Umbilical cord (tissue), 2 donors: Measurements from ENCODE around the gene B4GAT1. TPM values are rescaled to one million over a fixed set of nuclear protein-coding genes. Genes with fewer than 3 reads are reported as not detected.
"Not testable (repeated sequence)": the region's sequence is repeated elsewhere in the genome, so short reads cannot be mapped to it uniquely, and the experiment has no call there.

Experiments
- DNase-seq: peaks from one replicate; pipeline ENCODE4 v3.0.0-alpha.2; 2015; ENCODE audit warnings: low spot score
- total RNA-seq: library from RNA; depleted of rRNA; stranded (reverse); fragments of >200 nt; gene quantifications from one replicate; pipeline ENCODE4 v1.2.3, GENCODE V29; 2014; ENCODE audit warnings: low replicate concordance; ENCODE audit not compliant: insufficient read depth

Gene B4GAT1
- total RNA-seq, 1 donor from 2014 or later = 41.9 TPM

DNA sequence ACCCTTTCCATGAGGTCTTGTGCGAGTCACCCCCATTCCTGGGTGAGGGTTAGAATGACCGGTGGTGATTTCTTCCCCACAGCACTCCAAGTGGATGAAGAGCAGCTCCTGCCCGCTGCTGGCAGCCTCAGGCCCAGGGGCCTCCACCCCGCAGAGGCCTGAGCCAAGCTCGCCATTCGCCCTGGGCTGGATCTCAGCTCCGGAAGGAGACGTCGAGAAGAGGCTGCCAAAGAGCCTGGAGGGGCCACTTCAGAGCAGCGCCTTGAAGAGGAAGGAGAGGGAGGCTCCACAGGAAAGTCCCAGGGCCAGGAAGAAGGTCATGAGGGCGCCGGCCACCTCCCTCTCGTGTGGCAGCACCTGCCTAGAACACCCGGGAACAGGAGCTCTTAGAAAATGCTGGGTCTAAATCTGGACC is 15.8 kb upstream of the B4GAT1 start:
- DNase-seq = no peak

DNA sequence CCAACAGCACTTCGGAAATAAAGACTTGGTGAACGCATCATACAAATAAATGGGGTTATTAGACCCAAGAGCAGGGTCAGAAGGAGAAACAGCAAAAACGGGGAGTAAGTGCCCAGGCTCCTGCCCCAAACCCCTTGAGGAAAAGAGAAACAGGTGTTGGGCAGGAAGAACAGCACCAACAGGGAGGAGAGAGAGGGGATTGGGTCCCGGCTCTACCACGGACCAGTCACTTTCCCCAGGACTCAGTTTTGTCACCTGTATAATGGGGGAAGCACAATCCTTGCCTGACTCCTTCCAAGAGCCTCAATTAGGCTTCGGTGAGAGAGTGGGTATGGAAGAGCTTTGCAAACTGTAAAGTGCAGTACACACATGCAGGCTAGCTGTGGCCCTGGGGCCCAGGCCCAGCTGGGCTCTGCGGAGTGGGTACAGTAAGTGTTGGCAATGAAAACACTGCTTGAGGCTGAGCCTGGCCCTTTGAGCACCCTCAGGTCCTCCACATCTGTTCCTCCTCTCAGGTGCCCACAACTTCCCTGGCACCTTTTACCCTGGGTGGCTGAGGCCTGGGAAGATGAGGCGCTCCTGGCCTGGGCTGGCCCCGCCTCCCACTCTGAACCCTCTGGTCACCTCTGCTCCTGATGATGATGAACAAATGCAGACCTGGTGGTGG is 15.2 kb upstream of the B4GAT1 start:
- DNase-seq = no peak

DNA sequence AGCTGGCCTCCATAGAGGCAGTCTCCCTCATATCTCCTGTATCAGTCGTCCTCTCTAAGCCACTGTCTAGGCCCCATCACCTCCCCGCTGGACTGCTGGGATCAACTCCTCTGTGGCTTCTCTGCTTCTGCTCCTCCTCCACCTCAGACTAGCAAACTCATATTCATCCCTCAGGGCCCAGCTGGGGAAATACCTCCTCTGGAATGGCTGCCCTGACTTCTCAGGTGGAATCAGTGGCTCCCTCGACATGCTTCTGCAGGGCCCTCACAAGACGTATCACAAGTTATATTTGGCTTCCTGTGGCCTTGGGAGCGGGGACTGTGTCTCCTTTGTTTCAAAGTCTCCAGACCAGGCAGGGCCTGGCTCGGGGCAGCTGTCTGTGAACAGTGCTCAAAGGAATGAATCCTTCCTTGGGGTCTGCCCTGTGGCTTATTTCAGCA is 14.1 kb upstream of the B4GAT1 start:
- no peak for DNase-seq

DNA sequence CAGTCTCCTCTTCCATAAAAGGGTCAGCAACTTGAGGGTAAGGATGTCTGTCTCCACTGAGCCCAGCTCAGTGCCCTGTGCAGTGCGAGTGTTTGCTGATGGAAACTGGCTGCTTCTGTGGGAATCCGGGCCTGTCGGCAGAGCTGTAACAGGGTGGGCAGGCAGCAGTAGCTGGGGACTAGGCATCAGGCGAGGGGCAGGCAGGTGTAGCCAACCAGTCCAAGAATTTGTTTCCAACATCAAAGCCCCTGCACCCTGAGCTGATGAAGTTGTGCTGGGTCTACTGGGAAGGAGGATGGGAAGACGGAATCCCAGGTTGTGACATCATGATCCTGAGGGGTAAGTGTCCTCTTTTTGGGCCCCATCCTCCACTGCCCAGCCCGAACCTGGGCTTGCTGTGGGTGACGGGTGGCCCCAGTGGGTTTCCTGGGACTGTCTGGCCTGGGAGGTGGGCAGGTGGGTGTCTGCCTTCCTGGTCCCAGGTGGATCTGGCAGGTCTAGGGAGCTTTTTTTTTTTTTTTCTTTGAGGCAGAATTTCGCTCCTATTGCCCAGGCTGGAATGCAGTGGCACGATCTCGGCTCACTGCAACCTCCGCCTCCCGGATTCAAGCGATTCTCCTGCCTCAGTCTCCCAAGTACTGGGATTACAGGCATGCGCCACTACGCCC is 13.1 kb upstream of the B4GAT1 start:
- no peak for DNase-seq

DNA sequence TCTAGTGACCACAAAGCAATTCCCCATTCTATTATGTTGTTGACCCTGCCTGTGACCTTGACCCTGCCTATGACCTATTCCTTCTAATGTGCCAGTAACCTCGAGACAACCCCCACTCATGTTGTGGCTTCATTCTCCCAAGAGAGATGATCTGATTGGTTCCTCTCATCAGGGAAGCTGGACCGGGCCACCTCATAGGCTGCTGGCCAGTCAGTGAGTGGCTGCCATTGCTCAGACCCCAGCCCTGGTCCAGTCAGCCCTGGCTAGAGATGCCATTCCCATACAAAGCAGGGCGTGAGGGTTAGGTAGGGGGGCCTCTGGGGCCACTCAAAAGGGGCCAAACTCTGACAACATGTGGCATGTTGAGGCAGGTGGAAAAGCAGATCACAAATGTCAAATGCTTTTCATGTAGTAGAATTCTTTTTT is 12.2 kb upstream of the B4GAT1 start:
- DNase-seq = no peak

DNA sequence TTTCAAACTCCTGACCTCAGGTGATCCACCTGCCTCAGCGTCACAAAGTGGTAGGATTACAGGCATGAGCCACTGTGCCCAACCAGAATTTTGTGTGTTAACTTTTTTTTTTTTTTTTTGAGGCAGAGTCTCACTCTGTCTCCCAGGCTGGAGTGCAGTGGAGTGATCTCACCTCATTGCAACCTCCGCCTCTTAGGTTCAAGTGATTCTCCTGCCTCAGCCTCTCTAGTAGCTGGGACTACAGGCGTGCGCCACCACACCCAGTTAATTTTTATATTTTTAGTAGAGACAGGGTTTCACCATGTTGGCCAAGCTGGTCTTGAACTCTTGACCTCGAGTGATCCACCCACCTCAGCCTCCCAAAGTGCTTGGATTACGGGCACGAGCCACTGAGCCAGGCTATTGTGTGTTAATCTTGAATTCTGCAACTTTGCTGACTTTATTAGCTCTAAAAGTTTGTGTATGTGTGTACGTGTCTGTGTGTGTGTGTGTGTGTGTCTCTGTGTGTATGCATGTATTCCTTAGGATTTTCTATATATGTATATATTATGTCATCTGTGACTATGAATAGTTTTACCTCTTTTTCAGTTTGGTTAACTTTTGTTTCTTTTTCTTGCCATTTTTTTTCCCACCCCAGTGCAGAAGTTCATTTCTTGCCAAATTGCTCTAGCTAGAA is 3.3 kb upstream of the B4GAT1 start:
- DNase-seq = not testable (repeated sequence)

DNA sequence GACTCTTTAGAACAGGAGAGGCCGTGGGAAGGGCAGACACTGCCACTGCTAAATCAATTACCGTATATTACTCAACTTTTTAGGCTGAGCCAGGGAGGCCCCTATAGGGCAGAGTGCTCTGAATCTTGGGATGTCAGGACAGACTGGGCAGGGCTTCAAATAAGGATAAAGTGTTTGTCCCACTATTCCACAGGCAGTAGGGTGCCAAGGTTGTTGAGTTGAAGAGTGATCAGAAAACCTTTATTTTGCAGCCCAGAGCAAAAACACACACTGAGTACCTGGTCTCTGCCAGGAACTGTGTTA is 1.6 kb upstream of the B4GAT1 start:
- peak; percentile 44 for DNase-seq

DNA sequence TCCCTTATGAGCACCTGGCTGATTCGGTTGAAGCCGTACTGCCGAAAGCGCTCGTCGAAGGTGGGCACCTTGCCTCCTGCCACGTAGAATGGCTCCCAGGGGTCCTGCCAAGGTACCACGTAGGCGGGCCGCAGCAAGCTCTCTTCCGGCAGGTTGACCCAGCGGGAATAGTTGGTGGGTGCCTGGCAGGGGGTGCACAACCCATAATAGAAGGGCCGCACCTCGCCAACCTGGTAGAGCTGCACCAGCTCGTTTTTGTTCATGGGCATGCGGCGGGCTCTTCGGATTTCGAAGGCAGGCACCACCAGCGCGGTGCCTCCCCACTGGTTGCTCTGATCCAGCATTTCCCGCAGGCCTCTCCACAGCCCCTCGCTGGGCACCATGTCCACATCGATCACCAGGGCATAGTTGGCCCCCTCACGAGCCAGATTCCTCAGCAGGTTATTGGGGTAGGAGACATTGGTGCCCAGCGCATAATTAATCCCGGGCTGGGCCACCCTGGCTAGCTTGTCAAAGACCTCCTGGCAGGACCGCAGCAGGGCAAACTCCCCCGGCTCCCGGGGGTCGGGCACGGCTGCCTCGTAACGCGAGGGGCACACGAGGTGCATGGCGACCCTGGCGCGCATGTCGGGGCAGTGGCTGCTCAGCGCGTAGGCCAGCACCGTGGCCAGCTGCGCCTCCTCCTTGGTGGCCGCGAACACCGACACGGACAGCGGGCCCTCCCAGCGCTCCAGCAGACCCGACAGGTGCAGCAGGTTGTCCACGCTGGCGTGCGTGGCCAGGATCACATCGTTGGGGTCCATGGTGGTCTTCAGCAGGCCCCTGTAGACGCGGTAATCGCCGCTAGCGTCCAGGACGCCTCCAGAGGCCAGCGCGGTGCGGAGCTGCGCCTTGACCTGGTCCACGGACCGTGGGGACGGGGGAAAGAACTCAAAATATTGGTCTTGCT is 679 bp downstream of the B4GAT1 start:
- DNase-seq = no peak

DNA sequence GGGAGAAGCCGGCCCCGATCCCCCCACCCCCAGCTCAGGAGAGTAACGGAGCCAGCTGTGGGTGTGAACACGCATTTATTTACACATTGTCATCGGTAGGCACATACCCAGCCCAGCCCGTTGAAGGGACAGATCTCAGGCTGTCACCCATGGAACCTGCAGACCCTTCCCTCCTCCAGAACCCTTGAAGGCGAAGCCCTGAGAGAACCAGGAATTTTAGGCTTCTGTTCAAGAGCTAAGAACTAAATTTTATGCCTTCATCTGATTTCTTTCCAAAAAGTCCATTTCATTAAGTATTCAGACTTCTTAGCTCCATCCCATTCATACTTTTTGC is 2.1 kb downstream of the B4GAT1 start:
- no peak for DNase-seq

DNA sequence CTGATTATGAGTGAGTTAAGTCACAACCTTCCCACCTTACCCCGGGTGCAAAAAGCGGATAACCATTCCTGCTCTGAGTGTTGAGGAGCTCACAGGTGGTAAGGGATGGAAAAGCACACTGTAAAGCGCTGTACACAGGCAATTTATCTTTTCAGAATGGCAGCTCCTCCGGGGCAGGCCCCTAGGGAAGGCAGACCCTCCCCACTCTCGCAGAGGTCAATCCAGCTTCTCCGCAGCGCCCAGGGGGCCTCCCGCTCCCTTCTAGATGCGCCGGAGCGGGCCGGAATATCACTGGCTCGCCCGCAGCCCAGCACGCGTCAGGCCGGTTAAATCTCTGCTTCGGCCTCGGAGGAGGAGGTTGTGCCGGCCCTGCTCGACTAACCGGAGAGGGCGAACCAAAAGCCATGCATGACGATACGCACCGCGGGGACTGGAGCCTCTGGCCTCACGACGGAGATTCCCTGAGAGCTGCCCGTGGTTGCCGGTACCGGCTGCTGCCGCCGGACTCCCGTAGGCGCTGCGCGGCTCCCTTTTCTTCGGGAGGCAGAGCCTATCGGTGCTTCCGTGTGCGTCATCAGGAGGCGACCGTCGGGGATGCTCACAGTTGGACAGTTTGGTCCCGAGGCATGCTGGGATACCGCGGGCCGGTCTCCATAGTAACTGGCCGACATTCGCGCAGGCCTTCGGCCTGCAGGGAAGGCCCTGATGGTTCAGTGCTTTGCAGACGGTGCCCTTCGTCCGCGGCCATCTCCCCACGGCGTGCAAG is 2.7 kb downstream of the B4GAT1 start, which contains the start of gene BRMS1:
Gene BRMS1 (minus strand): TSS at position 555 of the 766 bp plus-strand sequence. CDS start 2,870 bp downstream, outside the sequence.
- peak; percentile 98 for DNase-seq

DNA sequence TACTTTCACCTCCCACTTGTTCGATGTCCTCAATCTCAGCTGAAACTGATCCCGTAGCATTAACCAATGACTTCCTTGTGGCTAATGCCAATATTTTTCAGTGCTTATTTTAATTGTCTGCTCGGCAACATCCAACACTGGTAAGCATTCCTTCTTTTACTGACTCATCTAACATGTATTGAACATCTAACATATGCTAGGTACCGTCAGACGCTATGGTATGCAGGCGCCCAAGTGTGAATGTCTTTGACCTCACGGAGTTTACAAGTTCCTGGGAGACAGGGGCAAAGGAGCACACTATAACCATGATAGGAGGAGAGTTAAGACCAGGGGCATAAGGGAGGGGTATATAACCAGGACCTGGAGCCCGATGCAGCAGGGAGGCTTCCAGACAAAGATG is 4.3 kb downstream of the B4GAT1 start:
- DNase-seq = no peak

DNA sequence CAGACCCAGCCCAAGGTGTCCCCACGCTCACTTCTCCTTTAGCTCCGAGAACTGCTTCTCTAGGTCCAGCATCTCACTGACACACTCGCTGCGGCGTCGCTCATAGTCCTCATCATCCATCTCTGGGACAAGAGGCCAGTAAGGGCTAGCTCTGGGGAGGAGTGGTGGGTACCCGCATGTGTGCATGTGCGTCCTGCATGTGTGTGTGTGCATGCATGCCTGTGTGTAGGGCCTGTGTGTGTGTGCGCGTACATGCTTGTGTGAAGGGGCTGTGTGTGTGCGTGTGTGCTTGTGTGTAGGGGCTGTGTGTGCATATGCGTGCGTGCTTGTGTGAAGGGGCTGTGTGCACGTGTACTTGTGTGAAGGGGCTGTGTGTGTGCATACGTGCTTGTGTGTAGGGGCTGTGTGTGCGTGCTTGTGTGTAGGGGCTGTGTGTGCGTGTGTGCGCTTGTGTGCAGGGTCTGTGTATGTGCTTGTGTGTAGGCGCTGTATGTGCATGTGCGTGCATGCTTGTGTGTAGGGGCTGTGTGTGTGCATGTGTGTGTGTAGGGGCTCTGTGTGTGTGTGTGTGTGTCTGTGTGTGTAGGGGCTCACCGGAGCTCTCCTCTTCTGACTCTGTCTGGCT is 5.8 kb downstream of the B4GAT1 start:
- no peak for DNase-seq

DNA sequence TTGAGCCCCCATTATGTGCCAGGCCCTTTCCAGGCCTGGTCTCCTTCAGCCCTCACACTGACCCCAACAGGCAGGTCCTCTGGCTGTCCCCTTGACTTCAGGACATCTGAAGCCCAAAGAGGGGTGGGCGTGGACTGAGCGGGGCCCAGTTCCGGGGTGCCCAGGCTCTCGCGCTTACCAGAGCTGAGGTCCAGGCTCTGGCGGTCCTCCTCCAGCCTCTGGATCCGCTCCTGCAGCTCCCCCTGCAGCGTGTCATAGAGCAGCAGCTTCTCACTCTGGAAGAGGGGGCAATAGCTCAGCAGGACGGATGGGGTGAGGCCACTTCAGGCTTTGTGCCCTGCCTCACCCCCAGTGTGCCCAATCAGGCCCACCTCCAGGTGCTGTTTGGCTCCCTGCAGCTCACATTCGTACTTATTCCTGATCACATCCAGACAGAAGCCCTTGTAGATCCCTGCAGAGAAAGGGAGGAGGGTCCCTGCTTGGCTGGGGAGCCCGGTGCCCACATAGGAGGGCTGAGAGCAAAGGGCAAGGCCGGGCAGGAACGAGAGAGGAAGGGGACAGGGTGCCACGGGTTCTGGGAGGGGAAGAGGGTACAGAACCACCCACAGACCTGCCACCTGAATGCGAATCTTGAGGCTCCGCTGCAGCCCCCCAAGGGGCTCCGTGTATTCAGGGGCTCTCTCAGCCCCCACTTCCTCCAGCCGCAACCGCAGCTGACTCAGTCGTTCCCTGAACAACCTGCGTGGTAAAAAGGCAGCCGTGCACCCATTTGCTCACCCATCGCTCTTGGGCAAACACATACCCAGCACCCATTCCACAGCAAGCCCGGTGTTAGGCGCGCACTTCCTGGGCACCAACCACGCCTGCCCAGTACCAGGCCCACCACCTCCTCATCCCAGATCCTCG is 6.6 kb downstream of the B4GAT1 start:
- DNase-seq = no peak

DNA sequence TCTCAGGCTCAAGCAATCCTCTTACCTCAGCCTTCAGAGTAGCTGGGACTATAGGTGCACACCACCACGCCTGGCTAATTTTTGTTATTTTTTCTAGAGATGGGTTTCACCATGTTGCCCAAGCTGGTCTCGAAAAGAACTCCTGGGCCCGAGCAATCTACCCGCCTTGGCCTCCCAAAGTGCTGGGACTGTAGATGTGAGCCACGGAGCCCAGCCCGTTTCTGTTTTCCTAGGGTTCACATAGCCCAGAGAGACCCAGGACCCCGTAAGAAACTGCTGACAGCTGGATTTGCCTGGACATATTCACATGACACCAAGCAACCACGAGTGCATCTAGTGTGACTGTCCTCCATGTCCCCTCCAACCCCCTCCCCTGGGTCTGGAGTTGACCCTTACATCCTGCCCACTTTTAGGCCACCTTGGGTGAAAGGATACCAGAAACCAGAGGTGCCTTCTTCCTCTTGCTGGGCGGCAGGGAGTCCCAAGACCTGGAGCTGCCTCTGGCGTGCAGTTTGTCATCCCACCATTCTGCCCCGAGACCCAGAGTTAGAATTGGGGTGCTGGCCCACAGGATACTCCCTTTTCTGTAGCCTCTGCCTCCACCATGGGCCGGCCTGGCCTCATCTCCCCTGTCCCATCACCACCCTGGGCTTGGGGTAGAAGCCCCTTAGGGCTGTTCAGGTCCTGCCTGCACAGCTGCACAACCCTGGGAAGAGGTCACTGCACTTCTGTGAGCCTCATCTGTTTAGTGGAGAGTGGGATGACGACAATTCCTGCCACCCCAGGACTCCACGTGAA is 7.5 kb downstream of the B4GAT1 start:
- DNase-seq = no peak

DNA sequence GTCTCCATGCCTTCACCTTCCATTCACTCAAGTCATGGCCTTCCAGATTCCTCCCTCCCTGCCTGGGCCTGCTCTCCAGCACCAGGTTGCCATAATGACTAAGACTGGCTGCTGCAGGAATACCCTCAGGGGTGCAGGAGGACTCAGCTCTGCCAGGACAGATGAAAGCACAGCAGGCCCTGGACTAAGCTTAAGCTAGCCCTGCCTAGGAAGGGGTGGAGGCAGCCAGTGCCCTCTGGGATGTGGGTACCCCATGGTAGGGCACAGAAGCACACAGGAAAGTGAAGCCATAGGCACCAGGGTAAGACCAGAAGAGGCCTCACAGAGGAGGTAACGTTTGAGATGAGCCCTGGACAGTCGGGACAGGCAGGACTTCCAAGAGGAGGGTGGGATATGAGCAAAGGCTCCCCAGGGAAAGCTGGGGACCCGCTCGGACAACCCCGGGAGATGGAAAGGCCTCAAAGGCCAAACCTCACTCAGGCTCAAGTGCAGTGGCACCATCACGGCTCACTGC is 8.2 kb downstream of the B4GAT1 start:
- no peak for DNase-seq

DNA sequence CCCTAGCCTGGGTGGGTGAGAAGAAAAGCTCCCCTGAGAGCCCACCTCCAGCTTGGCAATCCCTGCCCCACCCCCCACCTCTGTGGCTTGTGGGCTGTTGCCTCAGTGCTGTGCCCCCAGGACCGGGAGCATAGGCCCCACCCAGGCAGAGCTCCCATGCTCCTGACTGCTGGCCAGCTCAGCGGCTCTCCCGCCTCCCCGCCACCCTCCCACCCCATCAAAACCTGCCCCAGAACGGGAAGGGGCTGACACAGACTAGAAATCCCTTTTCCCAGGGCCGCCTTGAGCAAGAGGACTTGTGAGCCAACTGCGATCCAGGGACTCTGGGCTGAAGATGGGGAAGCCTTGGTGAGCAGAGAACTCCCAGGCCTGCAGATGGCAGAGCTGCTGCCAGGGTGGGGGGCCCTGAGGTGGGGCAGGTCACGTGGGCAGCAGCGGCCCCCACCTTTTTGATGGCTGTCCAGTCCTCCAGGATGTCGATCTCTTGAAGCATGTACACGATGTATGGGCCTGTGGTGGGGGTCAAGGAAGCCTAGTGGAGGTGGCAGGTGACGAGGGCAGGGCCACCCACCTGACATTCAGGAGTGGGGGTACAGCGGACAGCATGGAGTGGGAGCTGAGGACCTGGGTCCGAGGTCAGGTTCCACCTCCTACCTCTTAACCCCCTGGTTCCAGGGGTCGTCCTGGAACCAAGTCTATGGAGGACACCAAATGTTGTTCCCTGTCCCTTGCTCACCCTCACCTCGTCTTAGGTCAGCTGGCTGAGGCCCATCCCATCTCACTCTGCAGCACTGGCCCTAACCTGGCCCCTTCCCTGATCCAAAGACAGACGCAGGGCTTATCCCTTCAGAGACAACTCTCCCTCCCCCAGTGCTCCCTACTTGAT is 8.9 kb downstream of the B4GAT1 start:
- DNase-seq = no peak

DNA sequence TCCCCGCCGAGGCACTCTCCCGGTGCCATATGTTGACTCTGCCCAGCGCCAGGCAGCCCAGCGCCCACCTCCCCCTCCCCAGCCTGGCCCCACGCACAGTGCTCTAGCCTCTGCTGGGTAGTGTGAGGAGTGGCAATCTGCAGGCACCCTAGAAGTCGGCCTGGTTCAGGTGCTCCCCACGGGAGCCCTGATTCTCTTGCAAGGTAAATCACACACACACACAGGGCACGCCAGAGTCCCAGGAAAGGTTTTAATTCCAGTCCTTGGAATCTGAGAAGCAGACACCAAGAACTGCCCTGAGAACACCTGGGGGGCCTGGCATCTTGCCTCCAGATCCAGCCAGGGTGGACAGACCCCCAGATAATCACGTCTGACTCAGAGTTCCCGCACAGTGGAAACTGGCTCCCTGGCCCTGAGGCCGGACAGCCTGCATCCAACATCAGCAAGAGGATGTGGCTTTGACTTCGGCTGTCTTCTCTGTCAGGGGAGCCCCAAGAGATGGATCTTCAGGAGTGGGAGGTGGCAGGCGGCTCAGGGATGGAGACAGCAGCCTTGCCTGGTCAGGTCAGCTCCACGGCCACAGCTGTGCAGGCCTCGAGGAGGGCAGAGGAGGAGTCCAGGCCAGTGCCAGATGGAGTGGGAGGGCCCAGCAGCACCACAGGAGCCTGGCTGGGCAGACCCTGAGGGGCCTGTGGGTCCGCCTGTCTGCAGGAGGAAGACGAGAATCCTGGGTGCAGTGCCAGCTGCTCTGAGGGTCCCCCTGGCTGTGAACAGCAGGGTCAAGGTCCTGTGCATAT is 10.1 kb downstream of the B4GAT1 start:
- DNase-seq = no peak
